HepG2 (cell line): Measurements from ENCODE around the gene GGA3.

Source experiments
- ARID2 ChIP-seq: sonication (generic); formaldehyde crosslinking; IDR thresholded peaks from 2 replicates; pipeline ENCODE4 v1.8.1; 2022; ENCODE audit warnings: mild to moderate bottlenecking, missing genetic modification reagents, borderline replicate concordance
- BHLHE40 ChIP-seq: IDR thresholded peaks from 2 replicates; pipeline ENCODE4 v1.6.1; 2011; ENCODE audit warnings: low read length, improper control_type of control experiment
- DMAP1 ChIP-seq: IDR thresholded peaks from 2 replicates; pipeline ENCODE4 v1.6.1; 2016
- FOXA1 ChIP-seq, 2 experiments: fragments of 450-650 bp in 1 of 2; sonication (generic) in 1 of 2; formaldehyde crosslinking in 1 of 2; IDR thresholded peaks; 2 replicates each; pipeline versions ENCODE4 v1.4.0 to v1.6.1; 2016 to 2020; ENCODE audit warnings: missing genetic modification reagents in 1 of 2
- GRHL1 ChIP-seq: sonication (generic); formaldehyde crosslinking; conservative IDR thresholded peaks from 2 replicates; pipeline ENCODE4 v1.8.0; 2022; ENCODE audit warnings: missing genetic modification reagents
- KLF15 ChIP-seq: sonication (generic); formaldehyde crosslinking; IDR thresholded peaks from 2 replicates; pipeline ENCODE4 v1.8.1; 2023; ENCODE audit warnings: borderline replicate concordance, mild to moderate bottlenecking, inconsistent platforms, missing genetic modification reagents, mixed read lengths
- MXI1 ChIP-seq: IDR thresholded peaks from 3 replicates; pipeline ENCODE4 v1.6.1; 2012; ENCODE audit warnings: low read depth, low read length, inconsistent platforms, borderline replicate concordance
- ZNF652 ChIP-seq: IDR thresholded peaks from 2 replicates; pipeline ENCODE4 v1.6.1; 2016; ENCODE audit warnings: low read depth, borderline replicate concordance

DNA sequence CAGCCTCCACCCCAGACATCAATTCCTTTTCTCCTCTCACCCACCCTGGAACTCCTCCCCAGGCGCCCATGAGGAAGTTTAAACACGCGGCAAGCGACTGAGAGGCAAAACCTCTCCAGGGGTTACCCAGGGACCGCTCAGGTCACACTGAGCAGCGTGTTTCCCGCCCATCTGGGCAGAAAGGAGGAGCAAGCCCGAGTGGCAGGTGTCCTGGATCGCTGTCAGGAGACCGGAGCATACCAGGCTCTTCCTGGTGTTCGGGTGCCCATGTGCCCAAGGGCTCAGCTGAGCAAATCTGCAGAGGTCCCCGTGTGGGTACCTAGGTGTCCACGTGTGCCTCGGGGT lies 27.3 kb upstream of the GGA3 start:
- TF ChIP-seq MXI1 = no peak
- no peak for TF ChIP-seq FOXA1 (IDR thresholded peaks at IDR 0.05)
- TF ChIP-seq FOXA1 (CRISPR knock-in tag; IDR thresholded peaks at IDR 0.05) = no peak
- TF ChIP-seq ZNF652 = no peak
- no peak for TF ChIP-seq KLF15 (CRISPR knock-in tag)
- no peak for TF ChIP-seq DMAP1 (CRISPR knock-in tag)
- TF ChIP-seq GRHL1 (CRISPR knock-in tag) = no peak
- TF ChIP-seq ARID2 (CRISPR knock-in tag) = no peak
- TF ChIP-seq BHLHE40 = no peak
